ENCODE measurements around the gene PRPF39.
"Not testable (repeated sequence)": the region's sequence is repeated elsewhere in the genome, so short reads cannot be mapped to it uniquely, and the experiment has no call there.

PRPF39 gene

DNA sequence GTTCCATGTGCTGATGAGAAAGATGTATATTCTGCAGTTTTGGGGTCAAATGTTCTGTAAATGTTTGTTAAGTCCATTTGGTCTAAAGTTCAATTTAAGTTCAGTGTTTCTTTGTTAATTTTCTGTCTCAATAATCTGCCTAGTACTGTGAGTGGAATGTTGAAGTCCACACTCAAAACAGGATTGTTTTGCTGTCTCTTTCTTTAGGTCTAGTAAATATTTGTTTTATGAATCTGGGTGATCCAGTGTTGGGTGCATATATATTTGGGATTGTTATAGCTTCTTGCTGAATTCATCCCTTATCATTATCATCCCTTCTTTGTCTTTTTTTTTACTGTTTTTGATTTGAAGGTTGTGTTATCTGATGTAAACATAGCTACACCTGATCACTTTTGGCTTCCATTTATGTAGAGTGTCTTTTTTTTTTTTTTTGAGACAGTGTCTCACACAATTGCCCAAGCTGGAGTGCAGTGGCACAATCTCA is 26.0 kb upstream of the PRPF39 start:
- H3K4me1 ChIP-seq (ENCODE audit: control insufficient read depth, insufficient read depth, low read length): no peaks in the 10 kb centered on the region
- H3K9me3 ChIP-seq (ENCODE audit: control insufficient read depth, insufficient read depth, low read length): no peaks in the 10 kb centered on the region
- peaks cover 16% of the 10 kb centered on the region for H3K36me3 ChIP-seq (ENCODE audit: control insufficient read depth, insufficient read depth, low read length)
- H3K27ac ChIP-seq (ENCODE audit: low read depth, low read length): no peak overlapping the region
- H3K9ac ChIP-seq (ENCODE audit: low read depth, low read length): no peak overlapping the region
- no peak overlapping the region for H3K4me3 ChIP-seq (ENCODE audit: low read depth, low read length)
- H3K27me3 ChIP-seq (ENCODE audit: control insufficient read depth, insufficient read depth, low read length): no peaks in the 10 kb centered on the region

DNA sequence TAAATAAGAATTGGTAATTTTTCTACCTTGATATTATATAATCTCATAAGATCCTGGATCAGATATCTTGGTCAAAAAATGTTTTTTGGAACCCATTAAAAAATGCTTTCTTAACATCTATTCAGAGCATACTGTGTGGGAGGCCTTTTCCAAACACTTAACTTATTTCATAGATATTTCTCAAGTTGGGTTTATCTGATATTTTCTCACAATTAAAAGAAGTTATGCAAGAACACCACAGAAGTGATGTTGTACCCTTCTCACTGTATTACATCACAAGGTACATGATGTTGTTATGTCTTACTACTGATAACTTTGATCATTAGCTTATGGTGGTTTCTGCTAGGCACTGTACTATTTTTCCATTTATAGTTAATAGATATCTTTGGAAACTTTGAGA is 23.4 kb upstream of the PRPF39 start:
- Histone ChIP-seq H3K4me3 (ENCODE audit: low read depth, low read length) (no peak overlapping the region), H3K4me1 (ENCODE audit: control insufficient read depth, insufficient read depth, low read length) (no peaks in the 10 kb centered on the region), H3K9ac (ENCODE audit: low read depth, low read length) (no peak overlapping the region), H3K27me3 (ENCODE audit: control insufficient read depth, insufficient read depth, low read length) (no peaks in the 10 kb centered on the region), H3K9me3 (ENCODE audit: control insufficient read depth, insufficient read depth, low read length) (no peaks in the 10 kb centered on the region), H3K27ac (ENCODE audit: low read depth, low read length) (no peak overlapping the region), H3K36me3 (ENCODE audit: control insufficient read depth, insufficient read depth, low read length) (no peaks in the 10 kb centered on the region)

DNA sequence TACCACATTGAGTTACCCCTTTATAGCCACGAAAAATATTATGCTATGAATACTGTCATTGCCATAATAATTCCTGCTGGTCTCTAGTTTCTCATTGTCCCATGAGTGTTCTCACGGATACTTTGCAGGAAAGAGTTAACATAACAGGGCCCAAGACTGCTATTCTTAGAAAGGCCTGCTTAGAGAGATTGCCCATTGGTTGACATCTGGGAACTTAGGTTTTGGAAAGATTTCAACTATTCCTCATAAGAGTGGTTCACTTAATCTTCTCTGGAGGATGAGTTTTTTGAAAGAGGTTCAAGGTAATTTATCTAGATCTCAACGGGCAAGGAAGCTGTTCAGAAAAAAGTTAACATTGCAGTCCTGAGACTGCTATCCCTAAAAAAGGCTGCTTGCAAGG is 18.4 kb upstream of the PRPF39 start:
- no peaks in the 10 kb centered on the region for H3K4me1 ChIP-seq (ENCODE audit: control insufficient read depth, insufficient read depth, low read length)
- H3K9me3 ChIP-seq (ENCODE audit: control insufficient read depth, insufficient read depth, low read length): no peaks in the 10 kb centered on the region
- H3K27me3 ChIP-seq (ENCODE audit: control insufficient read depth, insufficient read depth, low read length): no peaks in the 10 kb centered on the region
- no peak overlapping the region for H3K27ac ChIP-seq (ENCODE audit: low read depth, low read length)
- 0 out of 2 replicates have a peak, but pooled peaks cover 3% of the 10 kb centered on the region for H3K36me3 ChIP-seq (ENCODE audit: control insufficient read depth, insufficient read depth, low read length)
- H3K4me3 ChIP-seq (ENCODE audit: low read depth, low read length): no peak overlapping the region
- no peak overlapping the region for H3K9ac ChIP-seq (ENCODE audit: low read depth, low read length)

DNA sequence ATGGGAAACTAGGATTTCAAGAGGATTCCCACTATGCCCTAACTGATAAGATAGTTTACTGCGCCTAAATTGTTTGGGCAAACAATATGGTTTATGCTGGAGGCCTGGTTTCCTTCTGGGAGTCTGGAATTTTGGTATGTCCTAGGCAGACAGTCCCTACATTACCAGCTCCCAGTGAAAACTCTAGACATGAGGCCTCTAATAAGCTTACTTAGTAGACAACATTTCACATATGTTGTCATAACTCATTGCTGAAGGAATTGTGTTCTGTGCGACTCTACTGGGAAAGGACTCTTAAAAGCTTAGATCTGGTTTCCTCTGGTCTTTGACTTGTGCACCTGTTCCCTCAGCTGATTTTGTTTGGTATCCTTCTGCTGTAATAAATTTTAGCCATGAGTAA is 18.0 kb upstream of the PRPF39 start:
- no peak overlapping the region for H3K27ac ChIP-seq (ENCODE audit: low read depth, low read length)
- no peaks in the 10 kb centered on the region for H3K4me1 ChIP-seq (ENCODE audit: control insufficient read depth, insufficient read depth, low read length)
- no peak overlapping the region for H3K9ac ChIP-seq (ENCODE audit: low read depth, low read length)
- H3K4me3 ChIP-seq (ENCODE audit: low read depth, low read length): no peak overlapping the region
- H3K36me3 ChIP-seq (ENCODE audit: control insufficient read depth, insufficient read depth, low read length): 0 out of 2 replicates have a peak, but pooled peaks cover 3% of the 10 kb centered on the region
- H3K27me3 ChIP-seq (ENCODE audit: control insufficient read depth, insufficient read depth, low read length): no peaks in the 10 kb centered on the region
- H3K9me3 ChIP-seq (ENCODE audit: control insufficient read depth, insufficient read depth, low read length): no peaks in the 10 kb centered on the region

DNA sequence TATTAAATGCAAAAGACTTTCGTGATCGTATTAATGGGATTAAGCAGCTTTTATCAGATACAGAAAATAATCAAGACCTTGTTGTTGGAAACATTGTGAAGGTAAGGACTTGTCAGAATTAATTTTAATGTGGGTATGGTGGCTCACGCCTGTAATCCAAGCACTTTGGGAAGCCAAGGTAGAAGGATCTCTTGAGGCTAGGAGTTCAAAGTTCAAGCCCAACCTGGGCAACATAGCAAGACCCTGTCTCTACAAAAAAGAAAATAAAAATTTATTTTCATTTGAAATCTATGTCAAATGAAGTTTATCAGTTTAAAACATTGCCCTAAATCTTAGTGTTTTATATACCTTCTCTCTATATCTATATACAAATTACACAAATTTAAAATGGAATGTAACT is 17.2 kb upstream of the PRPF39 start:
- Histone ChIP-seq H3K36me3 (ENCODE audit: control insufficient read depth, insufficient read depth, low read length) (0 out of 2 replicates have a peak, but pooled peaks cover 3% of the 10 kb centered on the region), H3K9ac (ENCODE audit: low read depth, low read length) (no peak overlapping the region), H3K4me1 (ENCODE audit: control insufficient read depth, insufficient read depth, low read length) (no peaks in the 10 kb centered on the region), H3K4me3 (ENCODE audit: low read depth, low read length) (no peak overlapping the region), H3K27me3 (ENCODE audit: control insufficient read depth, insufficient read depth, low read length) (no peaks in the 10 kb centered on the region), H3K27ac (ENCODE audit: low read depth, low read length) (no peak overlapping the region), H3K9me3 (ENCODE audit: control insufficient read depth, insufficient read depth, low read length) (no peaks in the 10 kb centered on the region)

DNA sequence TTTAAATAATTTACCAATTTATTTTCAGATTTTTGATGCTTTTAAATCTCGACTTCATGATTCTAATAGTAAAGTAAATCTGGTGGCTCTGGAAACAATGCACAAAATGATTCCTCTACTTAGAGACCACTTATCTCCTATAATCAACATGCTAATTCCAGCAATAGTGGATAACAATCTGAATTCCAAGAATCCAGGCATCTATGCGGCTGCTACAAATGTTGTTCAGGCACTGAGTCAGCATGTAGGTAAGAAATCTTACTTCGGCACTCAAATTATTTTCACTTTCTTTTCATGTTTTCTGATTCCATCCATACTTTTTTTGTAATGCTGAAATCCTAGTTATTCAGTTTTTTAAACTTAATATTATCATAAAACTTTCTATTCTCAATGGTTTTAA is 15.5 kb upstream of the PRPF39 start:
- H3K4me1 ChIP-seq (ENCODE audit: control insufficient read depth, insufficient read depth, low read length): no peaks in the 10 kb centered on the region
- H3K27me3 ChIP-seq (ENCODE audit: control insufficient read depth, insufficient read depth, low read length): no peaks in the 10 kb centered on the region
- H3K9me3 ChIP-seq (ENCODE audit: control insufficient read depth, insufficient read depth, low read length): no peaks in the 10 kb centered on the region
- H3K36me3 ChIP-seq (ENCODE audit: control insufficient read depth, insufficient read depth, low read length): peaks cover 6% of the 10 kb centered on the region; the same call in 1 of the 2 replicates
- no peak overlapping the region for H3K4me3 ChIP-seq (ENCODE audit: low read depth, low read length)
- no peak overlapping the region for H3K9ac ChIP-seq (ENCODE audit: low read depth, low read length)
- no peak overlapping the region for H3K27ac ChIP-seq (ENCODE audit: low read depth, low read length)

DNA sequence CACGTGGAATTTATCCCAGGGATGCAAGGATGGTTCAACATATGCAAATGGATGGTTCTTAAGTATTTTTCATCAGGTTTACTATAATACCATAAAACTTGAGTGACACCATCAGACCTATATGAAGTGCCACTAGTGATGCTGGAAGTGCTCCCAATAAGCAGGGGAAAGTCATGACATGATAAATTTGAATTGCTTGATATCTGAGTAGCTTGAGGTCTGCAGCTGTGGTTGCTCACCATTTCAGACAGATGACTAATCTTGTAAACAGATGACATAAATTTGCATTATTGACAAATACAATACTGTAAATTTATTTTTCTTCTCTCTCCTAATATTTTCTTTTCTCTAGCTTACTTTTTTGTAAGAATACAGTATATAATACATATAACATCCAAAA is 13.7 kb upstream of the PRPF39 start:
- Histone ChIP-seq H3K4me1 (ENCODE audit: control insufficient read depth, insufficient read depth, low read length) (no peaks in the 10 kb centered on the region), H3K4me3 (ENCODE audit: low read depth, low read length) (no peak overlapping the region), H3K9ac (ENCODE audit: low read depth, low read length) (no peak overlapping the region), H3K36me3 (ENCODE audit: control insufficient read depth, insufficient read depth, low read length) (peaks cover 11% of the 10 kb centered on the region; the same call in 1 of the 2 replicates), H3K27ac (ENCODE audit: low read depth, low read length) (no peak overlapping the region), H3K27me3 (ENCODE audit: control insufficient read depth, insufficient read depth, low read length) (no peaks in the 10 kb centered on the region), H3K9me3 (ENCODE audit: control insufficient read depth, insufficient read depth, low read length) (no peaks in the 10 kb centered on the region)

DNA sequence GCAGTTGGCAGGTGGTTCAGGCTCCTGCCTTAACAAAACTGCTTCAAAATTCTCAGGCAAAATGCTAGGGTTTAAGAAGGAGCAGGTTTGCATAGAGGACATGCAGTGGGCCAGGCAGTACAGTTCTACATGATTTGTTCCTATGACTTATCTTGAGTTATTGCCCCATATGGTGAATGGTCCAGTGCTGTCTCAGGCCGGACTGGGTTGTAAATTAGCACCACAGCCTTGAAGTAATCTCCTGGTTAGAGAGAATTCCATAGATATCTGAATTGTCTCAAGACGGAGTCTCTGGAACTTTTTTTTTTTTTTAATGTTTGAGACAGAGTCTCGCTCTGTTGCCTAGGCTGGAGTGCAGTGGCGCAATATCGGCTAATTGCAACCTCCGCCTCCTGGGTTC is 11.8 kb upstream of the PRPF39 start:
- Histone ChIP-seq H3K27me3 (ENCODE audit: control insufficient read depth, insufficient read depth, low read length) (no peaks in the 10 kb centered on the region), H3K27ac (ENCODE audit: low read depth, low read length) (no peak overlapping the region), H3K4me3 (ENCODE audit: low read depth, low read length) (no peak overlapping the region), H3K4me1 (ENCODE audit: control insufficient read depth, insufficient read depth, low read length) (peaks cover 9% of the 10 kb centered on the region), H3K9me3 (ENCODE audit: control insufficient read depth, insufficient read depth, low read length) (no peaks in the 10 kb centered on the region), H3K9ac (ENCODE audit: low read depth, low read length) (no peak overlapping the region), H3K36me3 (ENCODE audit: control insufficient read depth, insufficient read depth, low read length) (peaks cover 11% of the 10 kb centered on the region; the same call in 1 of the 2 replicates)

DNA sequence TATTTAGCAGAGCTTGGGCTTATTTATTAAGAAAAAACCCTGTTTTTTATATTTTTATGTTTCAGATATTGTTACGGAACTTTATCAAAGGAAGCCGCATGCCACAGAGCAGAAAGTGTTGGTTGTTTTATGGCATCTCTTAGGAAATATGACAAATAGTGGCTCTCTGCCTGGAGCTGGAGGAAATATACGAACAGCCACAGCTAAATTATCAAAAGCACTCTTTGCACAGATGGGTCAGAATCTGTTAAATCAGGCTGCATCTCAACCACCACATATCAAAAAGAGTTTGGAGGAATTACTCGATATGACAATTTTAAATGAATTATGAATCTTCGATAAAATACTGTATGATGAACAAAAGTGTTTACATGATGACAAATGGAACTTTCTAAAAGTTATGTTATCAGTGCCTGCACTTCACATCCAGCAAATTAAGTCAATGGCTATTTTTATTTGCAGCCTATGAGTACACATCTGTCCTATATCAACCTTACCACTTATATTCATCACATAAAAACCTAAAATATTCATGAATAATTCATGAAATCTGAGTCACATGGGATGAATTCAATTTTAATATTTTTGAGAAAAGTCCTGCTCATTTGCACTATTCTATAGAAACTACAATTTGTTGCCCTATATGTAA is 10.6 kb upstream of the PRPF39 start:
- H3K36me3 ChIP-seq (ENCODE audit: control insufficient read depth, insufficient read depth, low read length): peaks cover 10% of the 10 kb centered on the region; the same call in 1 of the 2 replicates
- no peaks in the 10 kb centered on the region for H3K27me3 ChIP-seq (ENCODE audit: control insufficient read depth, insufficient read depth, low read length)
- H3K9ac ChIP-seq (ENCODE audit: low read depth, low read length): no peak overlapping the region
- H3K9me3 ChIP-seq (ENCODE audit: control insufficient read depth, insufficient read depth, low read length): no peaks in the 10 kb centered on the region
- no peak overlapping the region for H3K4me3 ChIP-seq (ENCODE audit: low read depth, low read length)
- H3K27ac ChIP-seq (ENCODE audit: low read depth, low read length): no peak overlapping the region
- H3K4me1 ChIP-seq (ENCODE audit: control insufficient read depth, insufficient read depth, low read length): peaks cover 9% of the 10 kb centered on the region

DNA sequence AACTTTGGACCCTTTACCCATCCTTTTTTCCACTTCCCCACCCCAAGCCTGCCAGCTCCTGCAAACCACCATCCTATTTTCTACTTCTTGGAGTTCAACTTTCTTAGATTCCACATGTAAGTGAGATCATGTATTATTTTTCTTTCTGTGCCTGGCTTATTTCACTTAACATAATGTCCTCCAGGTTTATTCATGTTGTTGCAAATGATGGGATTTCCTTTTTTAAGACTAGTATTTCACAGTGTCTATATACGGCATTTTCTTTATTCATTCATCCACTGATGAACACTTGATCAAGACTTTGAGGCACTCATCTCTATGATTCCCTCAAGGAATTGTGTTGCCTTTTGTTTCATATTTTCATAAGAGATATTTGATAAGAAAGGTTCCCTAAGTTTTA is 5.6 kb upstream of the PRPF39 start:
- Histone ChIP-seq H3K4me3 (ENCODE audit: low read depth, low read length) (no peak overlapping the region), H3K9me3 (ENCODE audit: control insufficient read depth, insufficient read depth, low read length) (no peaks in the 10 kb centered on the region), H3K9ac (ENCODE audit: low read depth, low read length) (no peak overlapping the region), H3K36me3 (ENCODE audit: control insufficient read depth, insufficient read depth, low read length) (peaks cover 6% of the 10 kb centered on the region; the same call in 1 of the 2 replicates), H3K27ac (ENCODE audit: low read depth, low read length) (no peak overlapping the region), H3K4me1 (ENCODE audit: control insufficient read depth, insufficient read depth, low read length) (peaks cover 9% of the 10 kb centered on the region), H3K27me3 (ENCODE audit: control insufficient read depth, insufficient read depth, low read length) (no peaks in the 10 kb centered on the region)

DNA sequence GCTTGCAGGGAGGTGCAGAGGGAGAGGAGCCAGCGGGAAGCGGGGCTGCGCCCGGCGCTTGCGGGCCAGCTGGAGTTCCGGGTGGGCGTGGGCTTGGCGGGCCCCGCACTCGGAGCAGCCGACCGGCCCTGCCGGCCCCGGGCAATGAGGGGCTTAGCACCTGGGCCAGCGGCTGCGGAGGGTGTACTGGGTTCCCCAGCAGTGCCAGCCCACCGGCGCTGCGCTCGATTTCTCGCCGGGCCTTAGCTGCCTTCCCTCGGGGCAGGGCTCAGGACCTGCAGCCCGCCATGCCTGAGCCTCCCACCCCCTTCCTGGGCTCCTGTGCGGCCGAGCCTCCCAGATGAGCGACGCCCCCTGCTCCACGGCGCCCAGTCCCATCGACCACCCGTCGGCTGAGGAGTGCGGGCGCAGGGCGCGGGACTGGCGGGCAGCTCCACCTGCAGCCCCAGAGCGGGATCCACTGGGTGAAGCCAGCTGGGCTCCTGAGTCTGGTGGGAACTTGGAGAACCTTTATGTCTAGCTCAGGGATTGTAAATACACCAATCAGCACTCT is 3.4 kb upstream of the PRPF39 start:
- H3K27ac ChIP-seq (ENCODE audit: low read depth, low read length); H3K36me3 ChIP-seq (ENCODE audit: control insufficient read depth, insufficient read depth, low read length); H3K4me3 ChIP-seq (ENCODE audit: low read depth, low read length); H3K9me3 ChIP-seq (ENCODE audit: control insufficient read depth, insufficient read depth, low read length); H3K27me3 ChIP-seq (ENCODE audit: control insufficient read depth, insufficient read depth, low read length); H3K9ac ChIP-seq (ENCODE audit: low read depth, low read length): not testable (repeated sequence)
- peaks cover 14% of the 10 kb centered on the region for H3K4me1 ChIP-seq (ENCODE audit: control insufficient read depth, insufficient read depth, low read length)
